SH-SY5Y (cell line): ENCODE data around the gene ELK4.

Experiments used
- GATA2 ChIP-seq: IDR thresholded peaks from 2 replicates; pipeline ENCODE4 v1.6.1; 2011; ENCODE audit warnings: mild to moderate bottlenecking, low read depth, low read length
- GATA3 ChIP-seq: IDR thresholded peaks from 2 replicates; pipeline ENCODE4 v1.6.1; 2011; ENCODE audit warnings: low read depth, mild to moderate bottlenecking, low read length, moderate library complexity

DNA sequence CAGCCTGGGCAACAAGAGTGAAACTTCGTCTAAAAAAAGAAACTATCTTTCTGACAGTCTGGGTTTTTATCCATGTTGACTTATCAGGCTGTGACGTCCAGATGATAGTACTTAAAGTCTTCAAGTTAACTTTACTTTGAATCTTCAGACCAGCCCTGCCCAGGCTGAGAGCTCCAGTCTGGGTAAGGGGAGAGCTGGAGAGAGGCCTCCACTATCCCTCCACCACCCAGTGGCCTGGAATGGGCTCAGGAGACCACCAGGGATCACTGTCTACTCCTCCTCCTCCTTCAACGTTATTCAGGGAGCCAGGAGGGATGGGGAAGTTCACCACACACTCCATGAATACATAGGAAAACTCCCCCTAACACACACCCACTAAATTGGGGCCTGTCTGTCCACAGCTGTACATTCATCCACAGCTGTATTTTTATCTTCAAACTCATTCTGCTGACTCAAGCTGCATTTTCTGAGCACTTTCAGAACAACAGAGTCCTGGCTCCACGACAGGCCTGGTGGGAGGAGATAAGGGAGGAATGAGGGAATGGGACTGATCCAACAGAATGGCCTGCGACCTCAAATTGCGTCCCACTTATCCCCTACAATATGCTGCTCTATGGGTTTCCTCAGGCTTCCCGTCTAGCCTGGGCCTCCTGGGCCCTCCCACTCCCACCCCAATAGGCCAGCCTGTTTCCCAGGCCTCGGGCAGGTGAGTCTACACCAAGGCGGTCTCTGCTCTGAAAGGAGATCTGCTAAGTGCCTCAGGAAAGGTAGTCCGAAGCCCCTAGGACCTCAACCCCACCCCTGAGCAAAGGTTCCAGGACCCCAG, 46.7 kb upstream of the ELK4 start:
- TF ChIP-seq GATA2 (no peak), GATA3 (no peak)
